ENCODE measurements around the gene LARP4B. TPM values are rescaled to one million over a fixed set of nuclear protein-coding genes. Genes with fewer than 3 reads are reported as not detected.
"Not testable (repeated sequence)": the region's sequence is repeated elsewhere in the genome, so short reads cannot be mapped to it uniquely, and the experiment has no call there.

Gene LARP4B
- polyA plus RNA-seq, 12 donors: 47.1 to 99.8 (median 66.7) TPM; not detected in 1

DNA sequence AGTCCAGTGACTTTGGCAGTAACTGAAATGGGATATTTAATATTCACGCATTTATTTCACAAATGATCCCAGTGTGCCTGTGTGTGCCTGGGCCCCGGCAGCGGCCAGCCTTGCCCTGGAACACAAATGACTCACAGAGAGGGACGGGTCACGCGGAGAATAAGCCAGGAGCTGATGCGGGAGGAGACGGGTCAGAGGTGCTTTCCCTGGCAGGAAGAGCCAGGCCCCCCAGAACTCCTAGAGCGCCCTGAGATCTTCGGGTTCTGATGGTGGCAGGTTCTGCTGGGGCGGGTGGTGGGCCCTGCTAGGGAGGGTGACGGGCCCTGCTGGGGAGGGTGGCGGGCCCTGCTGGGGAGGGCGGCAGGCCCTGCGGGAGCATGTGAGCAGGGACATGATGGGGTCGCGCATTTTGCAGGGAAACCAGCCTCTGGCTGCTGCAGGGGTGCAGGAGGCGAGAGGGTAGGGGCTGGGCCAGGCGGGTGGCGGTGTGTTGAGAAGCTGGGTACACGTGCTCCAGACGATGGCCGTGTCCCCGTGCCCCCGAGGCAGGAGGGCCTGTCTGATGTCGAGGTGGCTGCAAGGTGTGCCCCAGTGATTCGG lies 157.8 kb downstream of the LARP4B start:
- DNase-seq: no peak

DNA sequence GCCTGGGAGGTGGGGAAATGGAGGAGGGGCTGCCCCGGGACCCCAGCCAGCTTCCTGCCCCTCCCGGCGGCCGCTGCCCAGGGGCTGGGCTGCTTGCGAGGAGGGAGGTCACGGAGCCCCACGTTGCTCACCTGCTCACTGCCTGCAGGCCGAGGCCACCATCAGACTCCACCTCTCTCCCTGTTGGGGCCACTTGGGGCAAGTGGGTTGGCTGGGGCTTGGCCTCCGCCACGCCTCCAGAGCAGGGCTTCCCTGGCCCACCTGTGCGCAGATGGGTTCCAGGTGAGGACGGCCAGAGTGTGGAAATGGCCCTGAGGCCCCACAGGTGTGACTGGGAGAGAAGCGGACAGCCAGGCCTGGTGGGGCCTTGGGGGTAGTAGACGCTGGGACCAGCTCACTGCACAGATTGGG lies 159.3 kb downstream of the LARP4B start:
- DNase-seq: no peak

DNA sequence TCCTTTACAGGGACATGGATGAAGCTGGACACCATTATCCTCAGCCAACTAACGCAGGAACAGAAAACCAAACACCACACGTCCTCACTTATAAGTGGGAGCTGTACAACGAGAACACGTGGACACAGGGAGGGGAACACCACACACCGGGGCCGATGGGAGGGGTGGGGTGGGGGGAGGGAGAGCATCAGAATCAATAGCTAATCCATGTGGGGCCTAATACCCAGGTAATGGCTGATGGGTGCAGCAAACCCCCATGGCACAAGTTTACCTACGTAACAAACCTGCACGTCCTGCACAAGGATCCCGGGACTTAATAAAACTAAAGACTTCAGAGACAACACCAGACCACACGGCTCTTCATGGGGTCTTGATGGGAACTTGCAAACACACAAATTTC lies 159.9 kb downstream of the LARP4B start:
- no peak for DNase-seq

DNA sequence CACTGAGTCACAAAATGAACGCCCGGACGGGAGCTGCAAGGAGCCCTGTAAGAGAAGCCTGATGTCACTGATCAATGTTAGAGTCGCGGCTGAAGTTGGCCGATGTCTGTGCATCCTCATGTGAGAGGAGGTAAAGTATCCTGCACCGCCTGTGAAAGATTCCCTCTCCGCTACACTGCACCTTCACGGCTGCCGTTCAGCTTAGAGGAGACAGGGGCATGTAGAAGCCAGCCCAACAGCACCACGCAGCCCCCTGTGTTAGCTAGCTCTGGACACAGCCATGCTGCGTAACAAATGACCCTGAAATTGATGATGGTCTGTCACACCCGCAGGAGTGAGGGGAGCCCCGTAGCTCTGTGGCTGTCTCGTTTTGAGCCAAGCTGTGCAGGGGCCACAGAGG lies 160.5 kb downstream of the LARP4B start:
- no peak for DNase-seq

DNA sequence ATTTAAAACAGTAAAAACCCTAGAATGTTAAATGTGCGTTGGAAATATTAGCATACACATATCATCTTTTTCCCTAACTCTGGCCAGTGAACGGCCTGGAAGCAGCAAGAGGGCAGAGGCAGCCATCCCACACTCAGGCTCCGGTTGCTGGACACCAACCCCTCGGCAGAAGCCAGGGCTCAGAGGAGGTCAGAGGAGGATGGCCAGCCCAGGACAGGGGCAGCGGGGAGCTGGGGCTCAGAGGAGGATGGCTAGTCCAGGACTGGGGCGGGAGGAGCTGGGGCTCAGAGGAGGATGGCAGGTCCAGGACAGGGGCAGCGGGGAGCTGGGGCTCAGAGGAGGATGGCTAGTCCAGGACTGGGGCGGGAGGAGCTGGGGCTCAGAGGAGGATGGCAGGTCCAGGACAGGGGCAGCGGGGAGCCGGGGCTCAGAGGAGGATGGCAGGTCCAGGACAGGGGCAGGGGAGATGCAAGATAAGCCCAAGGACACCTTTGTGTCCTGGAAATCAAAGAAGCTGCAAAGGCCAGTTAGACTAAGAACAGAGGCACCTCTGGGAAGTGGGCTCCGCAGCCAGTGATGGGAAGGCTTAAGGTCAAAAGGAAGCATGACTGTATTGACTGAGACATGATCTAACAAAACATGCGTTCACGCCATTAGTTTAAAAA lies 161.3 kb downstream of the LARP4B start:
- not testable (repeated sequence) for DNase-seq

DNA sequence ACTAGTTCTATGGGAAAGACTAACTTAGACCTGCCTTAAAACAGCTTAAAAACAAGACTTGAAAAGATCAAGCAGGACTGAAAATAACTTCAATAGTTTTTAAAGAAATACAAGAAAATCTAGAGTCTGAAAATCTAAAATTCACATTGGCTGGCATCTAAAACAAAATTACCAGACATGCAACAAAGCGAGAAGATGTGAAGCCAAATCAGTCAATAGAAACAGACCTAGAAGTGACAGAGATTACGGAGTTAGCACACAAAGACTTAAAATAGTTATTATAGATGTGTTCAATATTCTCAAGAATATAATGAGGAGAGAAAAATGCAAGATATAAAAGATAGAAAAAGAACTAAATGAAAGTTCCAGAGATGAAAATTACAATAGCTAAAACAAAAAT lies 163.7 kb downstream of the LARP4B start:
- no peak for DNase-seq

DNA sequence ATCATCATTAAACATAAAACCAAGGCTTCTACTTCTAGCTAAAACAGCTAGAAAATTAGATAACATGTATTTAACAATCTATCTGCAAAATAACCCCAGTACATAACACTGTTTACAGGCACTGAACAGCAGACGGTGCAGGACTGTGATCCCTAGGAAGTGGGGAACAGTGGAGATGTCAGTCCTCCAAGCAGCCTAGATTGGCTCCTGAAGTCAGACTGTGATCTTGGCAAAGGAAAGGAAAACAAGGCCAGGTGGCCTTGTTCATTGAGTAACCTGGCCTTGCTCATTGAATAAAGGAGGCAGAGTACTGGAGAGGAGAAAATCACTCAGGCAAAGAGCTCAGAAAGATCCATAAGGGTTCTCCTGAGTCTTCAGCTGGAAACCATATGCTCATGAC lies 164.3 kb downstream of the LARP4B start:
- DNase-seq: no peak

DNA sequence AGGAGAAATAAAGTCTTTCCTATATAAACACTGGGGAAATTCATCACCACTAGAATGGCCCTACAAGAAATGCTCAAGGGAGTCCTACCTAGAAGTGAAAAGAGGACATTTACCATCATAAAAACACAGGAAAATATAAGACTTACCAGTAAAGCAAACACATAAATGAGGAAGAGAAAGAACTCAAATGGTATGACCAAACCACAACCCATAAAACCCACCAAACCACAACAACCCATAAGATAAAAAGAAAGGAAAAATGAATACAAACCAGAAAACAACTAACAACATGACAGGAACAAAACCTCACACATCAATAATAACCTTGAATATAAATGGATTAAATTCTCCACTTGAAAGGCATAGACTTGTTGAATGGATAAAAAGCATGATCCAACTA lies 170.1 kb downstream of the LARP4B start:
- DNase-seq: no peak

DNA sequence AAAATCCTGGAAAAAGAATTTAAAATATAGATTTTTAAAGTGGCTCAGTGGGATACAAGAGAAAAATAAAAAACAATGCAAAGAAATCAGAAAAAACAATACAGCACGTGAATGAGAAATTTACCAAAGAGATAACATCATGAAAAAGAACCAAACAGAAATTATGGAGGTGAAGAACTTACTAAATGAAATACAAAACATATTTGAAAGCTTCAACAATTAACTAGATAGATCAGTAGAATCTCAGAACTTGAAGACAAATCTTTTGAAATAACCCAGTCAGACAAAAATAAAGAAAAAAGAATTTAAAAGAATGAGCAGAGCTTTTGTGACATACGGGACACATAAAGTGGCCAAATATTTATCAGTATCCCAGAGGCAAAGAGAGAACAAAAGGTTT lies 170.9 kb downstream of the LARP4B start:
- no peak for DNase-seq

DNA sequence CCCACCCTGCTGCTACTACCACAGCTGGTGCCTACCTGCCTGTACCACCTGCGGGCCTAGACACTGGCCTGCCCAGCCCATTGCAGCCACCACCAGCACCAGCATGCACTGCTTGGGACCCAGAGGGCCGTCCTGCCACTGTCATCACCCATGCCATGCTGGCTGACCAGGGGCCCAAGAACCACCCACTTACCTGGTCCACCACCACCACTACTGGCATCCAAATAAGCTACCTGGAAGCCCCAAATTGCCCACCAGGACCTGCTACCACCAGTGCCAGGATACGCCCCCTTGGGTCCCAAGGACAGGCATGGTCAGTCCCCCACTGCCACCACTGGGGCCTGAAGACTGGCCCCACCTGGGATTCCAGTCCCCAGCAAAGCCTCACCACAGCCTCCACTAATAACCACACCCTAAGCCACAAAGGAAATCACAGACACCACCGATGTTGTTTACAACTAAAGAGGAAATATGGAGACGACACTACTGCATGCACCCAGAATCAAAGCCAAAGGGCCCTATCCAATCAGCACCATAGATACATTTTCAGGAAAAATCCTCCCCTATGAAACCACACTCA lies 171.5 kb downstream of the LARP4B start:
- no peak for DNase-seq

Other genes starting within 250 kb of the LARP4B start
- 10 to 100 TPM in 11 of 12 donors, not detected in 1; 18.1 to 31.7 (median 26.1) TPM for gene DIP2C, start 242.0 kb downstream of the LARP4B start, polyA plus RNA-seq (ENCODE audit: insufficient read length in 12 of 12)
- 10 to 100 TPM in 11 of 12 donors, not detected in 1; 33.1 to 65.5 (median 50.2) TPM for gene GTPBP4, start 56.7 kb upstream of the LARP4B start, polyA plus RNA-seq (ENCODE audit: insufficient read length in 12 of 12)
- under 1 TPM in 4 of 12 donors, not detected in 8; 0.23 to 0.44 (median 0.25) TPM for gene IDI2, start 94.2 kb upstream of the LARP4B start, polyA plus RNA-seq (ENCODE audit: insufficient read length in 12 of 12)
- gene IDI1, start 117.4 kb upstream of the LARP4B start, polyA plus RNA-seq (ENCODE audit: insufficient read length in 12 of 12): 10 to 100 TPM in 11 of 12 donors, not detected in 1; 32.4 to 63.1 (median 47.3) TPM
- 10 to 100 TPM in 9 of 12 donors, 1 to 10 TPM in 2, not detected in 1; 7.6 to 13.3 (median 10.6) TPM for gene WDR37, start 124.7 kb upstream of the LARP4B start, polyA plus RNA-seq (ENCODE audit: insufficient read length in 12 of 12)

Measured in muscle of arm (tissue), 12 donors.